ENCODE results near the gene ENTPD7. TPM values are rescaled to one million over a fixed set of nuclear protein-coding genes. Genes with fewer than 3 reads are reported as not detected.
A peak's percentile ranks its signal among the peaks of the same experiment; 100 is the strongest.

Gene ENTPD7
- total RNA-seq, 2 donors from 2014 or later: 22.6 to 23.9 TPM

DNA sequence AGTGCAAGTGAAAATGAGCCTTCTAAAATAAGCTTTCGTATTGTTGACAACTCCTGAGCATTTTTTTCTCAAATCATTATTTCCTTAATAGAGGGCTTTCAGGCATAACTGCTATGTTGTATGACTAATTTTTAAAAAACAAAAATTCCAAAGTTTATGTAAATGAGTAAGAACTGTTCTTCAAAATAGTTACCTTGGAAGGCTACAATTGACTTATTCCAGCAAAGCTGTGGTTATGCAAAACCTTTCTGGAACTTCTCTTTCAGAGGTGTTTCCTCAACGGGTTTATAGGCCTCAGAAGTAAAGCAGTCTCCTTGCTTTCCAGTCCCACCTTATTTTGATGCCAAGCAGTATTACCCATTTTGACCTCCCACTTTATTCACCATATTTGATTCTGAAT, 41.6 kb upstream of the ENTPD7 start:
- no peak overlapping the region for H3K27ac ChIP-seq
- no peaks in the 10 kb centered on the region for H3K9me3 ChIP-seq
- no peak for DNase-seq
- no peak overlapping the region for H3K4me3 ChIP-seq
- no peak overlapping the region for H3K9ac ChIP-seq (ENCODE audit: low read depth in 2 of 2, low read length in 2 of 2)
- H3K27me3 ChIP-seq: no peaks in the 10 kb centered on the region
- TF ChIP-seq, protein P1, sequence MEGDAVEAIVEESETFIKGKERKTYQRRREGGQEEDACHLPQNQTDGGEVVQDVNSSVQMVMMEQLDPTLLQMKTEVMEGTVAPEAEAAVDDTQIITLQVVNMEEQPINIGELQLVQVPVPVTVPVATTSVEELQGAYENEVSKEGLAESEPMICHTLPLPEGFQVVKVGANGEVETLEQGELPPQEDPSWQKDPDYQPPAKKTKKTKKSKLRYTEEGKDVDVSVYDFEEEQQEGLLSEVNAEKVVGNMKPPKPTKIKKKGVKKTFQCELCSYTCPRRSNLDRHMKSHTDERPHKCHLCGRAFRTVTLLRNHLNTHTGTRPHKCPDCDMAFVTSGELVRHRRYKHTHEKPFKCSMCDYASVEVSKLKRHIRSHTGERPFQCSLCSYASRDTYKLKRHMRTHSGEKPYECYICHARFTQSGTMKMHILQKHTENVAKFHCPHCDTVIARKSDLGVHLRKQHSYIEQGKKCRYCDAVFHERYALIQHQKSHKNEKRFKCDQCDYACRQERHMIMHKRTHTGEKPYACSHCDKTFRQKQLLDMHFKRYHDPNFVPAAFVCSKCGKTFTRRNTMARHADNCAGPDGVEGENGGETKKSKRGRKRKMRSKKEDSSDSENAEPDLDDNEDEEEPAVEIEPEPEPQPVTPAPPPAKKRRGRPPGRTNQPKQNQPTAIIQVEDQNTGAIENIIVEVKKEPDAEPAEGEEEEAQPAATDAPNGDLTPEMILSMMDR (IDR thresholded peaks at IDR 0.05): no peak
- intact Hi-C loops (cut with DNase I): no loop called here
- H3K36me3 ChIP-seq: no peaks in the 10 kb centered on the region
- peaks cover 8% of the 10 kb centered on the region for H3K4me1 ChIP-seq

DNA sequence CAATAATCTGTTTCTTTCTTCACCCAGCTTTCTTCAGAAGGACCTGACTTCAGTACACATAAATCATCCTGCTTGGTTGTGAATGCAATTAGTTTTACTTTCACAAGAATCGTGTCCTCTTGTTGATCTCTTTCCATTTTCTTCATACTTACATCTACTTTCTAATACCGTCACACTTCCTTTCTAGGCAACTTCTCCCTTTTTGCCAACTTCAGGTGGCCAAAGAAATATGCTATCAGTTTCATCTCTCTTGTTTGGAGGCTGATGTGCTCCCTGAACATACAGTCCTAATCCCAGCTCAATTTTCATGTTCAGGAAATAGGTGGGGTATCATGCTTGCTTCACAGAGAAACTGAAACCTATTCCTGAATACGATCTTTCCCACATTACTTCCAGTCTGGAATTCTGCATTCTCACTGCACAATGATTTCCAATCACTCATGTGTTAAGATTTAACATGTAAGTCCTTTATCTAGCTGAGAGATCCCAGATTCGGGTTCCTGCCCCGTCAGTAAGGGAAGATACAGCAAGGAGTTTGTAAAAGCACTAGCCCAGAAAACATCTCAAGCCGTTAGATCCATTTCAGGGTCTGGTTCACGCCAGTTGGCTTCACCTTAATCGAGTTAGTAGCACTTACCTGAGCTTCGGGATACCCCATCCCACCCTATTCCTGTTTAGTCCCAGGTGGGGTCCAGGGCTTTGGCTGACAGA, 40.1 kb upstream of the ENTPD7 start:
- TF ChIP-seq, protein P1 (IDR thresholded peaks at IDR 0.05): no peak
- intact Hi-C loops (cut with DNase I): no loop called here
- no peaks in the 10 kb centered on the region for H3K36me3 ChIP-seq
- peak overlapping the region; percentile 81 for H3K27ac ChIP-seq
- peak overlapping the region; percentile 82 for H3K4me3 ChIP-seq
- no peaks in the 10 kb centered on the region for H3K9me3 ChIP-seq
- H3K4me1 ChIP-seq: peaks cover 8% of the 10 kb centered on the region
- no peaks in the 10 kb centered on the region for H3K27me3 ChIP-seq
- DNase-seq: peak; percentile 32
- H3K9ac ChIP-seq (ENCODE audit: low read depth in 2 of 2, low read length in 2 of 2): peak overlapping the region; percentile 81 to 91

DNA sequence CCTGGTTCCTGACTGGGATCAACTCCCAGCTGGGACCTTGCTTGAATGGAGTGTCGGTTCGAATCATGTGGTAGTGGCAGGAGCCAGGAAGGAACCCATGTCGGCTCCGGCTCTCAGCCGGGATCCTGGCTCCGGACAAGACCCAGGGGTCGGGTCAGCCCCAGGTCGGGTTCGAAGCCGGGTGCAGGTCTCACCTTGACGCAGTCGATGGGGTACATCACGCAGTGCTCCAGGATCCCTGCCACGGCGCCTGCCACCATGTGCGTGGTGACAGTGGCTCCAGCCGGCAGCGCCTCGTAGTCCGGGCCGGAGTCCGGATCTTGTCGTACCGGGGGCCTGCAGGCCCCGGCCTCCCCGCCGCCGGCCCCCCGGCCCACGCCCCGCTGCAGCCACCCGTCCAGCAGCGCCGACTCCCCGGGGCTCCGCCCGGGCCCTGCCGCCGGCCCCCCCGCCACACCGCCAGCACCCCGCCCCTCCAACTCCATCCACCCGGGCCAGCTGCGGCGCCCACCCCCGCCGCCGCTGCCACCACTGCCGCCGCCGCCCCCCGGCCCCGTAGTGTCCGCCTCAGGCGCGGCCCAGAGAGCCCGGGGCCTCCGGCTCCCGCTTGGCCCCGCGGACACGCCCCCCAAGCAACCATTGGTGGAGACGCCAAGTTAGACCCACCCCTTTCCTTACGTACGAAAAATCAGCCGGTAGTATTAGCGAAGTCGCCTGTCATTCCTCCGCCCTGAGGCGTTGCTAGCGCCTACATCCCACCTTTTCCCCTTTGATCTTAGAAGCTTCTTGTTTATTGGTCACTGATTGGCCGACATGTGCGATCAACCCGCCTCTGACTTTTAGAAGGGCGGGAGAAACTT, 39.2 kb upstream of the ENTPD7 start, which contains the start of gene SLC25A28:
TSS of gene SLC25A28 (minus strand) at position 589 of the 860 bp plus-strand sequence. CDS start at position 485, 104 bp downstream.
- TF ChIP-seq, protein P1 (IDR thresholded peaks at IDR 0.05): no peak
- peak within 1 kb of the TSS; percentile 82 for H3K4me3 ChIP-seq
- H3K27ac ChIP-seq: peak within 1 kb of the TSS; percentile 97
- no peaks in the 10 kb centered on the region for H3K36me3 ChIP-seq
- DNase-seq: peak; percentile 97
- H3K9ac ChIP-seq (ENCODE audit: low read depth in 2 of 2, low read length in 2 of 2): peak within 1 kb of the TSS; percentile 81 to 91
- H3K27me3 ChIP-seq: no peaks in the 10 kb centered on the region
- intact Hi-C loops (cut with DNase I): no loop called here
- no peaks in the 10 kb centered on the region for H3K9me3 ChIP-seq
- H3K4me1 ChIP-seq: peaks cover 8% of the 10 kb centered on the region

DNA sequence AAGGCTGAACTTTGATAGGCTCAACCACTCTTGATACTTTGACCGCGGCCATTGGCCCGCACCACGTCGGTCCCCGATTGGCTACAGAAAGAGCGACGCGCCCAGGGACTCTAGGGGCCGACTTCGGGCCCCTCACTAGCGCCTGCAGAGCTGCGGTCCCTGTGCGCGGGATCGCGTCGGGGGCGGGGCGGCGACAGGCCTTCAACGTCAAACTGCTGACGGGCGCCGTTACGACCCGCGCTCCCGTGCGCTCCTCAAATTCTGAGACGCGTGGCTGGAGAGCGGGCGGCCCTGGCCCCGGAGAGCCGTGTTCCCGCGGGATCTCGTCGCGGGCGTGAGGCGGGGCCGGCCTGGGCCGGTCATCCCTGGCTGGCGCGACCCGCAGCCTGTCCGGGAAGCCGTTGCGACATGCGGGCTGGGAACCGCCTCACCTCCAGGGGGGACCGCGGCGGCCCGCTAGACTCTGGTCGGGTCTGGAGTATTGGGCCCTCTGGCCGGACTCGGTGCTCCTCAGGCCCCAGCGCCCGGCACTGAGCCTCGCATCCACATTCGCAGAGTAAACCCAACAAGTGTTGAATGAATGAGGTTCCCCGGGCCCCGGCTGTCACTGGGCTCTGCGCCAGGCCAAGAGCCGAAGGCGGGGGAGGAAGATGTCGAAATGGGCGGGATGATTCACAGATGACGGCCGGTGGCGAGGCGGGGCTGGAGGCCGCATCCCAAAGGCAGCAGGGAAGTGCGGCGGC, 38.4 kb upstream of the ENTPD7 start:
- no peaks in the 10 kb centered on the region for H3K27me3 ChIP-seq
- TF ChIP-seq, protein P1 (IDR thresholded peaks at IDR 0.05): no peak
- no peaks in the 10 kb centered on the region for H3K9me3 ChIP-seq
- peak overlapping the region; percentile 97 for H3K27ac ChIP-seq
- peak overlapping the region; percentile 54 for H3K4me3 ChIP-seq
- intact Hi-C loops (cut with DNase I): no loop called here
- no peaks in the 10 kb centered on the region for H3K36me3 ChIP-seq
- peaks cover 8% of the 10 kb centered on the region for H3K4me1 ChIP-seq
- peak; percentile 94 for DNase-seq
- H3K9ac ChIP-seq (ENCODE audit: low read depth in 2 of 2, low read length in 2 of 2): peak overlapping the region; percentile 75 to 91

All from colonic mucosa (tissue), 4 donors.